ENCODE results near the gene CFAP221. TPM values are rescaled to one million over a fixed set of nuclear protein-coding genes. Genes with fewer than 3 reads are reported as not detected.

Gene CFAP221
- total RNA-seq, 1 donor from 2014 or later: 1.0 TPM

- Histone ChIP-seq H3K9me3 (replicated peaks) (peaks cover 40% of the 10 kb centered on the region), H3K36me3 (no peaks in the 10 kb centered on the region), H3K4me1 (no peaks in the 10 kb centered on the region), H3K27me3 (ENCODE audit: low read depth) (peaks cover 25% of the 10 kb centered on the region), H3K27ac (replicated peaks) (no peak overlapping the region), H3K4me3 (no peak overlapping the region)
- intact Hi-C loops (cut with micrococcal nuclease): no loop called here
- no peak for TF ChIP-seq CTCF (IDR thresholded peaks at IDR 0.05; ENCODE audit: borderline replicate concordance)
- DNase-seq: no peak
Observed at GRCh38 chr2:119536211-119536610, 8.0 kb upstream of the CFAP221 start.

DNA sequence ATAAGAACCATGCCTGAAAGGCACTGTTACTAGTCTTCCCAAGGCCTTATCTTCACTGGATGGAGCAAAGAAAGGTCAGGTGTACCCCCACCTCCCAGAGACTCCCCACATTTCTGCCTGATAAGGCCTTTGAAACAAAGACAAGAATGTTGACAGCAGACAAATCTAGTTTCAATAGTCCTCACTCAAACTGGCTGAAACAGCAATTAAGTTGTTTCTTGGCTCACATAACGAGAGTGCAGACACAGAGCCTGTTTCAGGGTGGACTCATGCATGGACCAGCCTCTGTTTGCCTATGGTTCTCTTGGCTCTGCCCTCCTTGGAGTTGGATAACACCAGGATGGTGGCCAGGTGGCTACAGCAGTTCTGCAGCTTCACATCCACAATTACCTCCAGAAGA is 7.5 kb upstream of the CFAP221 start:
- Histone ChIP-seq H3K27ac (replicated peaks) (no peak overlapping the region), H3K4me1 (no peaks in the 10 kb centered on the region), H3K27me3 (ENCODE audit: low read depth) (peaks cover 30% of the 10 kb centered on the region), H3K9me3 (replicated peaks) (peaks cover 38% of the 10 kb centered on the region), H3K36me3 (no peaks in the 10 kb centered on the region), H3K4me3 (no peak overlapping the region)
- no peak for DNase-seq
- TF ChIP-seq CTCF (IDR thresholded peaks at IDR 0.05; ENCODE audit: borderline replicate concordance): no peak
- intact Hi-C loops (cut with micrococcal nuclease): no loop called here

DNA sequence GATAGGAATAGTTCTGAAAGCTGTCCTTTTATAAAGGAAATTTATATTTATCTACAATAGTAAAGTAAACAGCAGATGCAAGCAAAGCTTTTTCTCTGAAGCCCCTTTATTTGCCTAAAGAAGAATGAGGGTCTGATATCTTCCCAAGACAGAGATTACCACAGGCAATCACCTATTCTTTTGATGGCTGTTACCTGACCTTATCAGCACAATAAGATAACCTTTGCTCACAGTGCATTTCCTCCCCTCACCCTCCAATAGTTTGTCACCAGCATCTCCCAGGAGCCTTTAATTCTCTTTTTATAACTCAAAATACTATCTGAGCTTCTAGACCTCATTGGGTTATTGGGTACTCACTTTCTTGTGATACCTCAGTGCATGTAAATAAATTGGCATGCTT is 6.5 kb upstream of the CFAP221 start:
- Histone ChIP-seq H3K27me3 (ENCODE audit: low read depth) (peaks cover 36% of the 10 kb centered on the region), H3K27ac (replicated peaks) (no peak overlapping the region), H3K4me3 (no peak overlapping the region), H3K36me3 (no peaks in the 10 kb centered on the region), H3K9me3 (replicated peaks) (peaks cover 27% of the 10 kb centered on the region), H3K4me1 (no peaks in the 10 kb centered on the region)
- no peak for TF ChIP-seq CTCF (IDR thresholded peaks at IDR 0.05; ENCODE audit: borderline replicate concordance)
- intact Hi-C loops (cut with micrococcal nuclease): no loop called here
- no peak for DNase-seq

GRCh38 chr2:119541476-119541875 is 2.8 kb upstream of the CFAP221 start:
- intact Hi-C loops (cut with micrococcal nuclease): no loop called here
- H3K27ac ChIP-seq (replicated peaks): no peak overlapping the region

DNA sequence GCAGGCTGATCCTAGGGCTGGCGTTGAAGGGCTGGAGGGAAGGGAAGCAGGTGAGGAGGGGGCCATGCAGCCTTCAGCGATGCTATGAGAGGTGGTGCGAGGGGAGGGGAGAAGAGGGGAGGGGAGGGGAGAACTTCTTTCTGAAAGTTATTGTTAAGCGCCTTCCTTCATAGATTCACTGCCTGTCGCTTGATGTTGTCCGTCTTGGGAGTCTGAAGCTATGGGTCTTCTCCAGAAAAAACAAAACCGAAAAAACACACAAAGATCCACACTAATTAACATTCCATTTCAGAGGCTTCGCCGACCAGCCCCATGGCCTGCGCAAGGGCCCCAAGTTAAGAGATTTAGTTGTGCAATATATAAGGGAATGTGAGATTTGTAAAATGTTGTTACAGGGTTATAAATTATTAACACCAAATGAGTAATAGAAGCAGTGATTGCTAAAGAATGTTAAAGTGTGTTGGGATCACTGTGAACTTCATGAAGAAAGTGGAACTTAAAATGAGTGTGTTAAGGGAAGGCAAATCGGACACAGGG is 758 bp downstream of the CFAP221 start:
- Histone ChIP-seq H3K36me3 (no peaks in the 10 kb centered on the region), H3K4me3 (peak overlapping the region; percentile 68), H3K9me3 (replicated peaks) (no peaks in the 10 kb centered on the region), H3K27me3 (ENCODE audit: low read depth) (peaks cover 29% of the 10 kb centered on the region), H3K4me1 (peaks cover 9% of the 10 kb centered on the region), H3K27ac (replicated peaks) (no peak overlapping the region)
- no peak for TF ChIP-seq CTCF (IDR thresholded peaks at IDR 0.05; ENCODE audit: borderline replicate concordance)
- intact Hi-C loops (cut with micrococcal nuclease): no loop called here
- DNase-seq: no peak

More at GRCh38 chr2:119541476-119541875, 2.8 kb upstream of the CFAP221 start:
- Histone ChIP-seq H3K27me3 (ENCODE audit: low read depth) (peaks cover 44% of the 10 kb centered on the region), H3K9me3 (replicated peaks) (no peaks in the 10 kb centered on the region), H3K4me3 (no peak overlapping the region), H3K4me1 (peaks cover 9% of the 10 kb centered on the region), H3K36me3 (no peaks in the 10 kb centered on the region)
- TF ChIP-seq CTCF (IDR thresholded peaks at IDR 0.05; ENCODE audit: borderline replicate concordance): no peak
- no peak for DNase-seq

All from left ventricle myocardium inferior (tissue), 1 donor.